HG03354 (cell line): ENCODE measurements around the gene HPS4.

ENCODE experiments used
- ATAC-seq: cut with Tn5 transposase; IDR thresholded peaks from one replicate; pipeline ENCODE4 v1.9.1; 2021; ENCODE audit warnings: mild to moderate bottlenecking; ENCODE audit not compliant: unreplicated experiment, poor library complexity, severe bottlenecking

Gene HPS4

DNA sequence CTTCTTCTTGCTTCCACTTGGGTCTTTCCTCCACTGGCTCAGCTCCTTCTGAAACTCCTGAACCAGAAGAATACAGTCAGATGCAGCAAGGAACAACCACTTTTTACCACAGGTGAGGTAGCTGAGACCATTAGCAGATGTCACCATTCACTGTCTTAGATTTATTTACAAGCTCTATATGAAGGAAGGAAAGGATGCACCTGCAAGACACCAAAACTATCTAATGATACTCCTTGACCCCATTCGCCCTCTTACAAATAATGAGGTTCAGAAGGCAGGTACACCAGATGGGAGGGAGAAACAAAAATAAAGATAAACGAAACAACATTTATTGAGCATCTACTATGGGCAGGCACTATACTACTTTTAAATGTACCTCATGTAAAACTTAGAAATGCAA is 18.4 kb upstream of the HPS4 start:
- no peak for ATAC-seq

DNA sequence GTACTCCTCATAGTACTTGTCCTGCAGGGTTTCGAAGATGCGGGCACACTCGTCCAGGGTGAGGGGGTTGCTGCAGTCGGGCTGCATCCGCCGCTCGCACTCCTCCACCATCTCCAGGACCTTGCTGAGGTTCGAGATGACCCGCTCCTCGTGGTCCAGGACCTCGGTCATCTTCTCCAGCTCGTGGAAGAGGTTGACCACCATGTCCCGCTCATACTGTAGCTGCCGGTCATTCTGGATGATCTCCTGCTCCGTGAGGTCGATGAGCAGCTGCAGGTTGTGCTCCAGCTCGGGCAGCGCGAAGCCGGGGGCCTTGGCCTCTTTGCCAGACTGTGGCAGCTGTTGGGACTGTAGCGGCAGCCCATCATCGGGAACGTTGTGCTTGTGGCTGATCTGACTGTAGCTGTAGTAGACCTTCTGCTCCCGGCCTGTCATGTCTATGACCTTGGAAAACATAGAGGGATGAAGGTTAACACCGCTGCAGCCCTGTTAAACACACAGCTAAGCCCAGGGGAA is 15.7 kb upstream of the HPS4 start:
- no peak for ATAC-seq

DNA sequence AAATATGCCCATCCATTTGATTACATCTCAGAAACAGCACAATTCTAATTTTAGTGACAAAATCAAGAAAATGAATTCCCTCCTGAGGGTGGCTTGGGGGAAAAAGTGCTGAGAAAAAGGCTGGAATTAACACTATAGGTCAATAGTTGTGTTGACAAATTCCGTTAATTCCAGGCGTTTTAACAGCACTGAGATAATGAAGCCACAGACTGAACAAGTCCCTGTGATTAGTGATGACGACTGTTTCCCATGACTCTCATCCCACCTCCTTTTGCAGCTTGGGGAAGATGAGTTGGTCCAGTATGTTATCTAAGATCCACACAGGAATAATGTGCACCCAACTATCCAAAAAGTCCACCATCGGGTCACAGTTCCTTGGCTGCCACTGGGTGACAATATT is 12.9 kb upstream of the HPS4 start:
- no peak for ATAC-seq

DNA sequence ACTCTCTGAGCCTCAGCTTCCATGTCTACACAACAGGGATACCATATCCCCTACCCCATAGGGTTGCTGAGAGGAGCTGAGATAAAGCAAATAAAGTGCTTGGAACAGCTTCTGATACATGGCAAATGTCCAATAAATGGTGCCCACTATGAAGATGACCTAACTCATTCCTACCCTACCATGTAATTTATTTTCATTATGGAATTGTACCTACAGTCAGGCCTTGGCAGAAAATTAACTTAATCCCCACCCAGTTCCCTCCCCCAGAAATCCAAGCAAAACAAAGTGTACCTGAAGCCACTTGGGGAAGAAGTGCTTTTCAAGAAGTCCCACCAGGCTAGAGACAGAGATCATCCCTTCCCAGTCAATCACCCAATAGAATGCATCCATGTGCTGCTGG is 10.9 kb upstream of the HPS4 start:
- no peak for ATAC-seq

DNA sequence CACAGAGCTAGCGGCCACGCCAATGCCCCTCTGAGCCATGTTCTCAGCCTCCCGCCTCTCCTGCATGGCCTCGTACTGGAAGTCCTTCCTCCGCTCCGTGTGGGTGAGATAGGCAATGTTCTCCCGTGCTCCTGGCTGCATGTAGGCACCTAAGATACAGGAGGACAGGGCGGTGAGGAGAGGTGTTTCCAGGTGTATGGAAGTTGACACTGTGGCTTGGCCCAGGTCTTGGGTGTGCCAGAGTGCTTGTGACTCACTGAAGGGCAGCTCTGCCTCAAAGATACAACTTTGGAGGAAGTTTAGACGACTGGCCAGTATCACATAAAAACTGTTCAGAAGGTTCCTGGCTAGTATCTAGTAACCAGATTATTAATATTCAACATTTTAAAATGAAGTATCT is 8.6 kb upstream of the HPS4 start:
- no peak for ATAC-seq

DNA sequence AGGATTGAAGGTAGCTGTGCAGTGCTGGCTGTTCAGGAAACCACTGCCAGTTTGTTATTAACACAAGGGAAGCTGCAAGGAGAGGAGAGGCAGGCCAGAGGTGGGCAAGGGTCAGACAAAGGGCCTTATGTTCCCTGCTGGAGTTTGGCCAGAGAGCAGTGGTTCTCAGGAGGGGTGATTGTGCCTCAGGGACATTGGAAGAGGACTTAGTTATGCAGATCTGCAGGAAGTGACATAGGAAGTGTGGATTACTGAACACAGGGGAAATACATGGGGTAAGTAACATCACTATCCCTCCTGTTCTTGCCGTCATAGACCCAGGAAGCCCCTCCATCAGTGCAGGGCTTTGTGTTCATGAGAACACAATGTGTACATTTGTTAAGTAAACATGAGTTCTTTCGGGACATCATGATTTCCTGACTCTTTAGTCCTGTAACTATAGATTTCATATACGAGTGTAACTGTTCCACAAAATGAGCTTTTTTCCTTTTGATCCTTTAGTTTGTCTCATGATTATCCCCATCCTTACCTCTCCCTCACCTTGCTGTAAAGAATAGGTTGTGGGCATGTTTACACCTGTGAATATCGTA is 6.0 kb upstream of the HPS4 start:
- no peak for ATAC-seq

DNA sequence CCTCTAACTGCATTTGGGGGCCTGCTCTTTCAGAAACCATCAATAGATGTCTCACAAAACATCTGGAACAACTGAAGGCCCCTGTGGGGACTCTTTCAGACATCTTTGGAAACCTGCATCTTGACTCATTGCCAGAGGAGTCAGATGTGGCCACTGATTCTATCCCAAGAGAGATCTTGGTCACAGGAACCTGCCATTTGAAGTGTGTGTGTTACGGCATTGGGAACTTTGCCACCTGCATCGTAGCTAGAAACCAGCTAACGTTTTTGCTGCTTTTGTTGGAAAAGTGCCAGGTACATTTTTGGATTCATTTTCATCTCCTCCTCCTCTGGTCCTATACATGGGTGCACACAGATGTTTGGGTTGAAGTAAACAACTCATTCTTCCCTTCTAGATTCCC is 4.4 kb upstream of the HPS4 start:
- no peak for ATAC-seq

DNA sequence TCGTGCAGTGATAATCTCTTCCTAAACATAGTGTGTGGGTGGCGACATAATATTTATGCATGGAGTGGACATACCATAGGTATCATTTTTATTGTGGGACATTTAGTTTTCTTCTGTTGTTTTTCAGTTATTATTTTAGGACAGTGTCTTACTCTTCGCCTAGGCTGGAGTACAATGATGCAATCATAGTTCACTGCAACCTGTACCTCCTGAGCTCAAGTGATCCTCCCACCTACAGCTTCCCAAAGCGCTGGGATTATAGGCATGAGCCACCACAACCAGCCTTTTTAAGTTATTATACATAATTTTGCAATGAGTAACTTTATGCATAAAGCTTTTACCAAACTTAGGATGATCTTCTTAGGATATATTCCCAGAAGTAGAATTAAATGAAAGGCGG is 2.8 kb upstream of the HPS4 start:
- ATAC-seq = no peak

DNA sequence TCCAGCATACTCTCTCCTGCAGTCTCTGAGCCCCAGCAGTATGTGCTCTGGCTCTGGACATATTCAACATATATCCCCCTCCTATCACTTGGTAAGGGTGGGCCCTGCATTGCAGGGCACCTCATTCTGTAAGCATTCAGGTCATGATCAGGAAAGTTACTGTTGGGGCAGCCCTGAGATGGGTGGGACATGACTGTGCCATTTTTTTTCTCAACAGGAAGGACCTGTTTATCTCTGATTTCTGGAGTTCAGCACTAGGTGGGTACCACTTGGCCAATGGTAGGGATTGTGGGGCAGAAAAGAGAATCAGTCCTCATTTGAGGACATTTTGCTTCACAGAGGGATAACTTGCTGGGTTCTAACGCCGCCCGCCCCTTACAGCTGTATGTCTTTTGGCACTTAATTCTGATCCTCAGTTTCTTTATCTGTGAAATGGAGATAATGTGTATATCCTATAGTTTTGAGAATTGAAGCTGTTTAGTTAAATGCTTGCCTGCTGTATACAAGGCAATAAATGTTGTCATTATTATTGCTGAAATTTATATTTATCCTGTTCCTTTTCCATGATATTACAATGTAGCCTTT is 2.3 kb upstream of the HPS4 start:
- no peak for ATAC-seq

DNA sequence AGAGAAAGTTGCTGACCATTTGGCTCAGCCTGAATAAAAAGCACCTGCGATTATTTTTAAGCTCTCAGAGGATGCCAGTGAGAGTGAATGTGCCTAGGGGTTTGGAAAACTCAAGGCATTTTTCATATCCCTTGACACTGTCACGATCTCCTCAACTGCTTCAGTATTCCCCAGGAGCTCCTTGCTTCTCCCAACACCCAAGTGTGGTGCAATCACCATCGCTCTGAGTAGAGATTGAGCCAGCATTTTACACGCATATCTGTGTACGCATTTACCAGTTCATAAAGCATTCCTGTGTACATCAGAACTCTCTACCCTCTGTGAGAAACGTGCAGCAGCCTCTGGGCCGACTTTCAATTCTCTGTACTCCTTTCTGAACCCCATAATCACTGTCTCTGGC is 1.4 kb upstream of the HPS4 start:
- no peak for ATAC-seq

DNA sequence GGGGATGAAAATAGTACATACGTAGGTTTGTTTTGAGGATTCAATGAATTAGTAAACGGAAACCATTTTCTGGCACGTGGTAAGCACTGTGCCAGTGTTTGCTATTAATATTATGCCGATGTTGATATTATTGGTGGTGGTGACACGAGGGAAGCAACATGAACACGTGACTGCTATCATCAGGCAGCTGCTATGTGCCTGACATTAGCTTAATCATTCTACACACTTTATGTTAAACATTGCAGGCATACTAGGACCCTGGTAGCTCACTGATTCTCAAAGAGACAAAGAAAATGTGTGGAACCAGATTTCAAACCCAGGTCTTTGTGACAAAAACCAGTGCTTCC is 750 bp upstream of the HPS4 start:
- ATAC-seq = no peak

DNA sequence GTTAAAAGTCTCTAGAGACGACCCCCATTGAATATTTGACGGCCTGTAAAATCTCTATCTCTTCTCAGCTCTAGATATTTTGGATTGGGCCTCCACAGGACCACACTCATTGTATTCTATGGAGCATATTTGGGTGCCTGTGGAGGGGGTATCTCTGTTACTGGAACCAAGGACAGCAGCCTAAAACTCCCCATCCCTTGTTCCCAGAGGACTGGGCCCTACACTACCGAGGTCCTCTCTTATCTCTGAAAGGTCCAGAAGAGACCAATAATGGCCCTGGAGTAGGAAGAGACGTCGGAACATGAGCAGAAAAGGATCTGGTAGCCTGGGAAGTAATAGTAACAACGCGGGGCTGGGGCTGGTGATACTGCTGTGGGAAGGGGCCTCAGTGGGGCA is 542 bp downstream of the HPS4 start:
- no peak for ATAC-seq

DNA sequence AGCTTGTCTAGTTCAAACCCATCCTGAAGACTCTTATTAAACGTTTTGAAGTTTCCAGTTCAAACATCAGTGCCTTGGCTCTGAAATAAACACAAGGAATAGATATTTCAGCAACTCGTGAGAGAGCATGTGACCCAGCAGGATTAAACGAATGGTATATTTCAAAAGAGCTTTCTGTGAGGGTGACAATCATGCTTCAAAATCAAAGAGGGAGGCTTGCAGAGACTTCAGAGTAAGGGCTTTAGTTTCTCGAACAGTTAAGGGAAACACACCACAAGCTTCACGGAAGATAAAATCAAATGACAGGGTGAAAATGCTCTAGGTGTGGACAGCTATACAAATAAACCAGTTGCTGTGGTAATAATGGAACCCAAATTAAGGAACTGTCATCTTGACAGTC is 1.4 kb downstream of the HPS4 start:
- no peak for ATAC-seq

DNA sequence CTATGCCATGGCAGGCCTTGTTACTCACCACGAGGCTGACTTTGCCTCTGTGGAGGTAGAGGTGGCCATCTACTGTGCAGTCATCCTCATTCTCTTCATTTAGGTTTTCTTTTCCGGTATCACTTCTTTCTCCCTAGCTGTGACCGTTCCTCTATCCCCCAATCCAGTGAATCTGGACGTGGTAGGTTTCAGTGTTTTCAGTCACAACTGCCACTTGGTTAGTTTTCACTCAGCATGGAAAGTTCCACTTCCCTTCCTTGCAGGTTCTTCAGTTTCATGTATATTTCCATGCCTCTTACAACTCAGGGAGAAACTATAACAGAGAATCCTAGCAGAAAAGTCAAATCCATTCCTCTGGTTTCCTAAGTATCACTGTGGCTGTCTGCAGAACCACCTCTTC is 1.9 kb downstream of the HPS4 start:
- ATAC-seq = no peak

DNA sequence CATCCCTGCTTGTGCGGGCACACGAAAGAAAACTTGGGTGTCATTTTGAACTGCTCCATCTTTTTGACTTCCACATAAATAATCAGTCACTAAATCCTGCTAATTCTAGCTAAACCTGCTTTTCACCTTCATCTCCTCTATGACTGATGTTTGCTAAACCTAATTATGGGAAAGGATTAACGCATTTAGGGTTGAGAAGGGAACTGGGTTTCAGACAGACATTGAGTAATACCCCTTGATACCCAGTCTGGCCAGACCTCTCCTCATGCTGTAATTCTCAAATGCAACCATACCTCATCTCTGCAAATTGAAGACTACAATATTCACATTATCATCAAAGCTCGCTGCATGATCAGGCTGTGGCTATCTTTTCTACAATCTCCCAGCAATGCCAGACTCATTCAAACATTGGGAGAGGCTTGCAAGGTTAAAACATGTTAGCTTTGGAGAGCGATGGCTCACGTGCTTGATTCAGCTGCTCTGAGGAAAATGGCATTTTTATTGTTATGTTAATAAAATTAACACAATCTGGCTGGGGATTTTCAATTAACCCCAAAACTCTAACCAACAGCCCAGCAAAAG is 2.4 kb downstream of the HPS4 start:
- ATAC-seq = no peak

DNA sequence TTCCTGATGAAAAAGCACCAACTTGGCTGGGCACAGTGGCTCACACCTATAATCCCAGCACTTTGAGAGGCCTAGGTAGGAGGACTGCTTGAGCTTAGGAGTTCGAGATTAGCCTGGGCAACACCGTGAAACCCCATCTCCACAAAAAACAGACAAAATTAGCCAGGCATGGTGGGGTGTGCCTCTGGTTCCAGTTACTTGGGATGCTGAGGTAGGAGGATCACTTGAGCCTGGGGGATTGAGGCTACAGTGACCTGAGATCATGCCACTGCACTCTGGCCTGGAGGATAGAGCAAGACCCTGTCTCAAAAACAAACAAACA is 3.0 kb downstream of the HPS4 start:
- ATAC-seq = no peak

DNA sequence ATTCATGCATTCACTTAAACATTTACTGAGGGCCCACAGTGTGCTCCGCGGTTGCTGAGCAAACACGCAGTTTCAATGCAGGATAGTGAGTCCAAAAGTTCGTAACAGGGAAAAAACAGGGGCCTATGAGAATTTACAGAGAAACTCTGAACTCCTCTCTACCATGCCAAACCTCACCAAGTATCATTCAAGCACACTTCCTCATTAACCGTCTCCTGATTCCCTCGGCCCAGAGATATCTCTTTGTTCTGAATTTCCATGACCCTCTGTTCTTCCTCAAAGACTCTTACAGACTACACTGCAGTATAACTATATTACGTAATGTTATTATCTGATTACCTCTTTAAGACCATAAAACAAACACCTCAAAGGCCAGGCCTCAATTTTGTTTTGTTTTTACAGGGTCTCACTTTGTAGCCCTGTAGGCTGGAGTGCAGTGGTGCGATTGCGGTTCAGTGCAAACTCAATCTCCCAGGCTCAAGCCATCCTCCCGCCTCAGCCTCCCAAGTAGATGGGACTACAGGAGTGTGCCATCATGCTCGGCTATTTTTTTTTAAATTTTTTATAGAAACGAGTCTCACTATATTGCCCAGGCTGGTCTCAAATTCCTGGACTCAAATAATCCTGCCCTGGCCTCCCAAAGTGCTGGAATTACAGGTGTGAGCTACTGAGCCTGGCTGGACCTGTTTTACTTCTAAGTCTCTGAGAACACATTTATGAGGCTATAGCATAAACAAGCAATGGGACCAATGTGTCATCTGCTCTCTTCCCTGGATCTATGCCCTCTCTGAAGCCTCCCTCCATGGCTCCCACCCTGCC is 3.6 kb downstream of the HPS4 start:
- ATAC-seq = no peak

DNA sequence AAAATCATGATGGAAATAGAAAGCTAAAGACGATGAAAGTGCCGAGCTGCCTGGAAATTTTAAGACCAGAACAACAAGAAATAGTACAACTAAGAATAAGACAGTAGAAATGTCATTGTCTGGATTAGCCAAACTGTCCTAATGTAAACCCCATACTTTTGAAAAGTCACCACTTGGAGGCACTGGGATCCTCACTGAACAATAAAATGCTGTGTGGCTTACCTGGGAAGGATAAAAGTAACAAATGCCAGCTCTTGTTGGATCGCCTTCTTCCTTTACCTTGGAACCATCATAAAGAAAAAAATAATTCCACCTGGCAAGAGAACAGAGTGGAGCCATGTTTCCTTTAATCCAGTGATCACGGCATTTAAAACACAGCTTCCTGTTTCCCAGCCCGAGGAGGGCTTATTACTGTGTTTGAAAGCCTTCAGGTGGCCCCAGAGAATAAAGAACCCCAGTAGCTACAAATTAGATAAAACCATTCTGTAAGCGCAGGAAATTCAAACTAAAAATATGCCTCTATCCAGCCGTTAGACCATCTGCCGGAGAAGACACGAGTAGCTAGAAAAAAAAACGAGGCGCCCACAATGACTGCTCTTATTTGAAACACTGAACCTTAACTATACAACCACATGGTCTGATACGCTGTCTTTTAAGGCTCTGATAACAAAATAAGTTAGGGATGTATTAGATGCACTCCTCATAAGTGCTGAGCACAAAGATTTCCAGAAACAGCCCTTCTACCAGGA is 4.4 kb downstream of the HPS4 start:
- ATAC-seq = no peak

DNA sequence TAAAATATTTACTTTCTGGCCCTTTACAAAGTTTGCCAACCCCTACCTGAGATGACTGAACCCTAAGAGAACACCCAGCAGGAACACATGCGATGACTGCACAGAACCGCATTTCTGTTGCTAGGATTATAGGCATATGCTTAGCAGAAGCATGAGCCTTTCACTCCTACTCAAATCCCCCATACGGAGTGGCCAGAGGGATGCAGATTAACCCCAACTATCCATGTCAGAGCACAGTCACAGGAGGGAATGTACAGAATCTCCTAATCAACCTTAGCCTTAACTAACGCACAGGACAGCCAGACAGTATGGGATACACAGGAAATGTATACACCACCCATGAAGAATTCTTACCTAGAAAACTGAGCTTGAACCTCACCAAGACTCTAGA is 6.2 kb downstream of the HPS4 start:
- no peak for ATAC-seq

DNA sequence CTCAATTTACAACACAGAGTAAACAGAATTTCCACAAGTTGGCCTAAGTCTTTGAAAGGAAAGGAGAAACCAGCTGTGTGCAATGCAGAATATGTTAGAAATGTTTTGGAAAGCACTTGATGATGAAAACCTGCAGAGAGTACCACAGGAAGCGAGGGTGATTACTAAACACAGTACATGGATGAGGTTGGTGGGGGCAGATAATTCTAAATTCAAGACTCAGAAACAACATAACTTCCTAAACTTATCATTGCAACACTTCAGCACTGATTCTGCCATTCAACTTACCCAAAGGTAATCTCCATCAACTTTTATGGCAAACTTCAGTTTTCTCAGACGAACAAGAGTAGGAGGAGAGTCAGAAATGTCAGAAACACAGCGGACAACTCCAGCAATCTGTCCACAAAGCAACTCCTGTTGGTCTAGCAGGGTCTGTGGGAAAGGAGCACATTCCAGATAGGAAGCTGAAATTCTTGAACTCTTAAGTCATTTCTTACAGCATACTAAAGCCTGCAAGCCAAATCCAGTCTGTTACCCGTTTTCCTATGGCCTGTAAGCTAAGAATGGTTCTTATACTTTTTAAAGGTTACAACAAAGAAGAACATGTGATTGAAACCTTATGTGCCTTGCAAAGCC is 6.8 kb downstream of the HPS4 start:
- no peak for ATAC-seq
